ENCODE measurements around the gene CTTNBP2.

CTTNBP2 gene

GRCh38 chr7:117876761-117877160, 3.5 kb upstream of the CTTNBP2 start:
- no peaks in the 10 kb centered on the region for H3K9me3 Mint-ChIP-seq
- H3K27me3 Mint-ChIP-seq (ENCODE audit: low read depth) = peaks cover 35% of the 10 kb centered on the region
- H3K4me1 Mint-ChIP-seq (ENCODE audit: low read depth) = peaks cover 8% of the 10 kb centered on the region
- no peaks in the 10 kb centered on the region for H3K36me3 Mint-ChIP-seq (ENCODE audit: low read depth)
- no peak overlapping the region for H3K4me3 Mint-ChIP-seq
- no peak overlapping the region for H3K27ac Mint-ChIP-seq

GRCh38 chr7:117875566-117875965, 2.3 kb upstream of the CTTNBP2 start:
- H3K36me3 Mint-ChIP-seq (ENCODE audit: low read depth) = no peaks in the 10 kb centered on the region
- H3K27ac Mint-ChIP-seq = no peak overlapping the region
- peaks cover 45% of the 10 kb centered on the region for H3K27me3 Mint-ChIP-seq (ENCODE audit: low read depth)
- H3K4me1 Mint-ChIP-seq (ENCODE audit: low read depth) = peaks cover 9% of the 10 kb centered on the region
- H3K4me3 Mint-ChIP-seq = no peak overlapping the region
- no peaks in the 10 kb centered on the region for H3K9me3 Mint-ChIP-seq

GRCh38 chr7:117874191-117874700, 1.0 kb upstream of the CTTNBP2 start:
- H3K4me3 Mint-ChIP-seq = no peak overlapping the region
- H3K36me3 Mint-ChIP-seq (ENCODE audit: low read depth) = no peaks in the 10 kb centered on the region
- no peak overlapping the region for H3K27ac Mint-ChIP-seq
- H3K27me3 Mint-ChIP-seq (ENCODE audit: low read depth) = peaks cover 52% of the 10 kb centered on the region
- H3K4me1 Mint-ChIP-seq (ENCODE audit: low read depth) = peaks cover 9% of the 10 kb centered on the region
- H3K9me3 Mint-ChIP-seq = no peaks in the 10 kb centered on the region

- H3K4me1 Mint-ChIP-seq (ENCODE audit: low read depth) = peaks cover 9% of the 10 kb centered on the region
- no peak overlapping the region for H3K4me3 Mint-ChIP-seq
- H3K36me3 Mint-ChIP-seq (ENCODE audit: low read depth) = no peaks in the 10 kb centered on the region
- no peak overlapping the region for H3K27ac Mint-ChIP-seq
- H3K27me3 Mint-ChIP-seq (ENCODE audit: low read depth) = peaks cover 56% of the 10 kb centered on the region
- H3K9me3 Mint-ChIP-seq = no peaks in the 10 kb centered on the region
Measured at GRCh38 chr7:117872561-117873309, 506 bp downstream of the CTTNBP2 start.

GRCh38 chr7:117871778-117872538, 1.3 kb downstream of the CTTNBP2 start:
- Mint-ChIP-seq H3K9me3 (no peaks in the 10 kb centered on the region), H3K4me1 (ENCODE audit: low read depth) (peaks cover 9% of the 10 kb centered on the region), H3K4me3 (no peak overlapping the region), H3K36me3 (ENCODE audit: low read depth) (no peaks in the 10 kb centered on the region), H3K27ac (no peak overlapping the region), H3K27me3 (ENCODE audit: low read depth) (peaks cover 61% of the 10 kb centered on the region)

GRCh38 chr7:117871401-117871777, 1.9 kb downstream of the CTTNBP2 start:
- Mint-ChIP-seq H3K4me3 (no peak overlapping the region), H3K4me1 (ENCODE audit: low read depth) (peaks cover 9% of the 10 kb centered on the region), H3K36me3 (ENCODE audit: low read depth) (no peaks in the 10 kb centered on the region), H3K27me3 (ENCODE audit: low read depth) (peaks cover 61% of the 10 kb centered on the region), H3K9me3 (no peaks in the 10 kb centered on the region), H3K27ac (no peak overlapping the region)

- no peaks in the 10 kb centered on the region for H3K9me3 Mint-ChIP-seq
- H3K27me3 Mint-ChIP-seq (ENCODE audit: low read depth) = peaks cover 56% of the 10 kb centered on the region
- no peaks in the 10 kb centered on the region for H3K36me3 Mint-ChIP-seq (ENCODE audit: low read depth)
- H3K4me3 Mint-ChIP-seq = no peak overlapping the region
- peaks cover 9% of the 10 kb centered on the region for H3K4me1 Mint-ChIP-seq (ENCODE audit: low read depth)
- H3K27ac Mint-ChIP-seq = no peak overlapping the region
Measured at GRCh38 chr7:117870448-117871130, 2.7 kb downstream of the CTTNBP2 start.

- H3K27me3 Mint-ChIP-seq (ENCODE audit: low read depth) = peaks cover 44% of the 10 kb centered on the region
- peaks cover 9% of the 10 kb centered on the region for H3K4me1 Mint-ChIP-seq (ENCODE audit: low read depth)
- no peaks in the 10 kb centered on the region for H3K36me3 Mint-ChIP-seq (ENCODE audit: low read depth)
- H3K27ac Mint-ChIP-seq = no peak overlapping the region
- no peak overlapping the region for H3K4me3 Mint-ChIP-seq
- H3K9me3 Mint-ChIP-seq = no peaks in the 10 kb centered on the region
Measured at GRCh38 chr7:117869374-117869773, 3.9 kb downstream of the CTTNBP2 start.

- Mint-ChIP-seq H3K27me3 (ENCODE audit: low read depth) (peaks cover 9% of the 10 kb centered on the region), H3K36me3 (ENCODE audit: low read depth) (no peaks in the 10 kb centered on the region), H3K9me3 (no peaks in the 10 kb centered on the region), H3K27ac (no peak overlapping the region), H3K4me3 (no peak overlapping the region), H3K4me1 (ENCODE audit: low read depth) (no peaks in the 10 kb centered on the region)
Measured at GRCh38 chr7:117863618-117864017, 9.6 kb downstream of the CTTNBP2 start.

GRCh38 chr7:117862378-117862777, 10.9 kb downstream of the CTTNBP2 start:
- H3K4me3 Mint-ChIP-seq = no peak overlapping the region
- H3K4me1 Mint-ChIP-seq (ENCODE audit: low read depth) = no peaks in the 10 kb centered on the region
- H3K27me3 Mint-ChIP-seq (ENCODE audit: low read depth) = peaks cover 4% of the 10 kb centered on the region
- H3K36me3 Mint-ChIP-seq (ENCODE audit: low read depth) = no peaks in the 10 kb centered on the region
- no peak overlapping the region for H3K27ac Mint-ChIP-seq
- no peaks in the 10 kb centered on the region for H3K9me3 Mint-ChIP-seq

- H3K36me3 Mint-ChIP-seq (ENCODE audit: low read depth) = no peaks in the 10 kb centered on the region
- no peaks in the 10 kb centered on the region for H3K9me3 Mint-ChIP-seq
- no peaks in the 10 kb centered on the region for H3K4me1 Mint-ChIP-seq (ENCODE audit: low read depth)
- H3K4me3 Mint-ChIP-seq = no peak overlapping the region
- H3K27ac Mint-ChIP-seq = no peak overlapping the region
- H3K27me3 Mint-ChIP-seq (ENCODE audit: low read depth) = no peaks in the 10 kb centered on the region
Measured at GRCh38 chr7:117859246-117859812, 13.9 kb downstream of the CTTNBP2 start.

GRCh38 chr7:117858712-117859111, 14.5 kb downstream of the CTTNBP2 start:
- H3K27ac Mint-ChIP-seq = no peak overlapping the region
- H3K4me3 Mint-ChIP-seq = no peak overlapping the region
- no peaks in the 10 kb centered on the region for H3K27me3 Mint-ChIP-seq (ENCODE audit: low read depth)
- no peaks in the 10 kb centered on the region for H3K36me3 Mint-ChIP-seq (ENCODE audit: low read depth)
- H3K9me3 Mint-ChIP-seq = no peaks in the 10 kb centered on the region
- H3K4me1 Mint-ChIP-seq (ENCODE audit: low read depth) = no peaks in the 10 kb centered on the region

- Mint-ChIP-seq H3K27me3 (ENCODE audit: low read depth) (no peaks in the 10 kb centered on the region), H3K4me3 (no peak overlapping the region), H3K4me1 (ENCODE audit: low read depth) (no peaks in the 10 kb centered on the region), H3K36me3 (ENCODE audit: low read depth) (no peaks in the 10 kb centered on the region), H3K27ac (no peak overlapping the region), H3K9me3 (no peaks in the 10 kb centered on the region)
Measured at GRCh38 chr7:117857718-117858117, 15.5 kb downstream of the CTTNBP2 start.

GRCh38 chr7:117856196-117856595, 17.0 kb downstream of the CTTNBP2 start:
- Mint-ChIP-seq H3K36me3 (ENCODE audit: low read depth) (no peaks in the 10 kb centered on the region), H3K4me3 (no peak overlapping the region), H3K4me1 (ENCODE audit: low read depth) (no peaks in the 10 kb centered on the region), H3K9me3 (no peaks in the 10 kb centered on the region), H3K27ac (no peak overlapping the region), H3K27me3 (ENCODE audit: low read depth) (no peaks in the 10 kb centered on the region)
